Measurements from ENCODE around the gene VPS13D. TPM values are rescaled to one million over a fixed set of nuclear protein-coding genes. Genes with fewer than 3 reads are reported as not detected.

Gene VPS13D
- total RNA-seq, 4 donors from 2014 or later = 88.1 to 105 (median 97.1) TPM

DNA sequence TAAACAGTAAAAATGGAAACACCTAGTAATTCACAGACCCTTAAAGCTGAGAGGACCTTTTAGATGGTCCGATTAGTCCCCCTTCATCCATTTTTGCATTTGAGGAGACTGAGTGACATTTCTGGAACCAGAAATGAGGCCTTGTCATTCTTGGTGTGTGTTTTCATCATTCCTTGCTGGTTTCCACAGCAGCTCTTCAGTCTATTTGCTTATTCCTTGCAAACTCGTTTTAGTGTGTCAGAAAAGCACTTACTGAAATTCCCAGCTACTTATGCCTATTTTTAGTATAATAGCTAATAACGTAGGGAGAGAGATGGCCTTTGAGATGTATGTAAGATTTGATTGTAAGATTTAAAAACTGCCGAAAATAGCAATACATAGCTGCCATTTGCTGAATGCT lies 70.9 kb downstream of the VPS13D start:
- no peak for TF ChIP-seq CTCF (IDR thresholded peaks at IDR 0.05)
- DNase-seq (ENCODE audit: low spot score) (no peak), ATAC-seq (ENCODE audit: low FRiP score) (no peak)

- no peak for TF ChIP-seq CTCF (IDR thresholded peaks at IDR 0.05)
- DNase-seq (ENCODE audit: low spot score) = no peak
- no peak for ATAC-seq (ENCODE audit: low FRiP score)
Measured at GRCh38 chr1:12301518-12302237, 71.8 kb downstream of the VPS13D start.

DNA sequence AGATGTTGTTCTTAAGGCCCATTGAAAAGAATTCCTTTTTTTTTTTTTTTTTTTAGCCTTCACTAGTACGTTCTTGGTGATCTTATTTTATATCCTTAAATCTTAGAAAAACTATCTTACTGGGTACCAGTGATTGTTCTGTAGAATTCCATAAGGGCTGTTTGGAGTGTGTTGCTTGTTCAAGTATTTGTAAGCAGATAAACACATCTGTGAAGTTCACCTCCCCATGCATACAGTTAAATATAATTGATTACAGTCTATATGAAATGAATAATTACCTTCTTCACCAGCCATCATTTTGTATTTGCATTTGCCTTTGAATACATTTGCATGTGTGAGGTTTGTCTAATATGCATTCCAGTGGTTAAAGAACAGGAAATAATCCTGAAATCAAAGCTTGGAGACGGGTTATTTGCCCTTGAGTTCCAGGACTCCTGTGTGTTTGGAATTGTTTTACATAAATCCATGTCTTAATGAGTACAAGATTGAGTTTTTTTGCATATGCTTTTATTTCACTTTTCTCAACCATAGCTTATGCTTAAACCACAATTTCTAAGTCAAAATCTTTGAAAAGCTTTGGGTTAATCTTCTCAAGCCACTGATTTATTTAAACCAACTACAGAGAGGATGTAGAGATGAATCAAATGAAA lies 73.1 kb downstream of the VPS13D start:
- no peak for ATAC-seq (ENCODE audit: low FRiP score)
- DNase-seq (ENCODE audit: low spot score) = no peak
- no peak for TF ChIP-seq CTCF (IDR thresholded peaks at IDR 0.05)

DNA sequence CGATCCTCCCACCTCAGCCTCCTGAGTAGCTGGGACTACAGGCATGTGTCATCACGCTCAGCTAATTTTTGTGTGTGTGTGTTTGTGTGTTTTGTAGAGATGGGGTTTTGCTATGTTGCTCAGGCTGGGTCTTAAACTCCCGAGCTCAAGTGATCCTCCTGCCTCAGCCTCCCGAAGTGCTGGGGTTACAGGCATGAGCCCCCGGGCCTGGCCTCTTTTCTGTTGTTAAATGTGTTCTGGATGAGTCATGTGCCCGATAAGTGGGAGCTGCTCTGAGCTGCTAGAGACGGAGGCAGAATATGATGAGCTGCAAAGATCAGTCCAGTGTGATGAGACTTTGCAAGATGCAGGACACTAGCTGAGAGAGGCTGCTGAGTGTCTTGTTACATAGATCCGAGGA lies 75.5 kb downstream of the VPS13D start:
- DNase-seq (ENCODE audit: low spot score) = no peak
- ATAC-seq (ENCODE audit: low FRiP score) = no peak
- TF ChIP-seq CTCF (IDR thresholded peaks at IDR 0.05) = no peak

- ATAC-seq (ENCODE audit: low FRiP score) (no peak), DNase-seq (ENCODE audit: low spot score) (no peak)
- TF ChIP-seq CTCF (IDR thresholded peaks at IDR 0.05) = no peak
Measured at GRCh38 chr1:12309783-12310742, 80.2 kb downstream of the VPS13D start.

DNA sequence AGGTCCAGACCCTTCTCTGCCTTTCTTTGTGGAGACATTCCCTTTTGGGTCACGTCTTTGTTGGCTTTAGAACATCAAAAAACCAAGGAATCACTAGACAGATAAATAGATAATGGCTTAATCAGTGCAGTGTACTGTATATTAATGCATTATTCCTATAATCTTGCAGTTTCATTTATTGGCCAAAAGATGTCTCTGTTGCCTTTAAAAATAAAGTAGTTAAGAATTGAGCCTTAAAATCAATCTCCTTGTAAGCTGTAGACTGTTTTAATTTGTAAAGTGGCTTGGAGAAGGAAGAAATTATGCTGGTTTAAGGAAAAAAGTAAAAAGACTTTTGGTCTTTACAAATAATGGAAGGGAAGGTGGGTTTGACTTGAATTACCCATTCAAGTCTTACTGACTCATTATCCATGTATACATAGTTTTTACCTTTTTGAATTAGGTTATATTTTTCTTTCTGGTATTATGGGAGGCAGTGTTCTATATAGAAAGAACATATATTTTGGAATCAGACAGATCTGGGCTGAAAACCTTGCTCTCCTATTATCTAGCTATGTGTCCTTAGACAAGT lies 84.6 kb downstream of the VPS13D start:
- ATAC-seq (ENCODE audit: low FRiP score) (no peak), DNase-seq (ENCODE audit: low spot score) (no peak)
- no peak for TF ChIP-seq CTCF (IDR thresholded peaks at IDR 0.05)

Measured in omental fat pad (tissue), 4 donors.